Measurements from ENCODE around the gene SPATA6L. TPM values are rescaled to one million over a fixed set of nuclear protein-coding genes. Genes with fewer than 3 reads are reported as not detected.

Gene SPATA6L
- total and polyA plus RNA-seq, 2 of the 13 experiments (the other 11 are each of a cell fraction or from before 2014, with no cell fraction given): 1.1 to 1.9 TPM

GRCh38 chr9:4585135-4585534 is 81.1 kb downstream of the SPATA6L start:
- WGBS (ENCODE audit: low lambda C conversion rate): 58% methylated on average over 4 of the region's 5 CpGs
- no peak overlapping the region for H3K4me3 ChIP-seq (replicated peaks in 1 of 3; ENCODE audit: insufficient read depth in 1 of 3, low read depth in 2 of 3, low read length in 3 of 3)
- no peaks in the 10 kb centered on the region for H3K9me3 ChIP-seq (ENCODE audit: low read length)
- H4K20me1 ChIP-seq (ENCODE audit: insufficient read depth, low read length): no peaks in the 10 kb centered on the region
- POLR2A ChIA-PET: no interaction called here
- intact Hi-C loops (cut with micrococcal nuclease; ENCODE audit: unreplicated experiment) (no loop called here), in situ Hi-C loops (cut with HindIII; ENCODE audit: extremely low pct_ligation_motif_present, low pct_unique_long_range_greater_than_20kb) (no loop called here)
- no TSS peak for BruUV-seq (replicated peaks)
- no peak overlapping the region for H2AFZ ChIP-seq (ENCODE audit: low read length)
- H3K79me2 ChIP-seq (ENCODE audit: insufficient read depth, low read length): no peaks in the 10 kb centered on the region
- H3K4me2 ChIP-seq (ENCODE audit: low read depth, low read length): no peak overlapping the region
- CTCF ChIA-PET (ENCODE audit: low intra/inter-chr PET ratio, low total read pairs): no interaction called here
- H3K4me1 ChIP-seq (ENCODE audit: insufficient read depth, low read length): peaks cover 25% of the 10 kb centered on the region
- no peak overlapping the region for H3K27ac ChIP-seq (ENCODE audit: extremely low read length, insufficient read depth, low read length)
- no peaks in the 10 kb centered on the region for H3K27me3 ChIP-seq (ENCODE audit: control insufficient read depth in 1 of 2, insufficient read depth in 2 of 2, low read length in 2 of 2)
- ATAC-seq (no peak), FAIRE-seq (no peak), DNase-seq (ENCODE audit: low spot score) (no peak)
- H3K9ac ChIP-seq (ENCODE audit: insufficient read depth, low read depth, low read length): no peak overlapping the region
- H3K36me3 ChIP-seq (replicated peaks in 1 of 2; ENCODE audit: control insufficient read depth in 1 of 2, insufficient read depth in 2 of 2, low read length in 2 of 2): no peaks in the 10 kb centered on the region
- TF ChIP-seq ZBTB14 (CRISPR knock-in tag; IDR thresholded peaks at IDR 0.05) (no peak), REST (IDR thresholded peaks at IDR 0.05; ENCODE audit: borderline replicate concordance in 1 of 2, low read depth in 1 of 2, low read length in 2 of 2) (peak; percentile 42 to 89), BRD4 (CRISPR knock-in tag; IDR thresholded peaks at IDR 0.05) (no peak), MIER2 (CRISPR knock-in tag; IDR thresholded peaks at IDR 0.05) (peak; percentile 89), RERE (CRISPR knock-in tag; IDR thresholded peaks at IDR 0.05; ENCODE audit: low read depth) (no peak), ZNF276 (CRISPR knock-in tag; IDR thresholded peaks at IDR 0.05; ENCODE audit: low read depth) (no peak), ZNF772 (CRISPR knock-in tag; IDR thresholded peaks at IDR 0.05) (no peak)

Measured in HepG2 (cell line).